NCI-H82 treated with DMSO at 0.1 percent for 48 hours (cell line): ENCODE data around the gene ELF5.

ENCODE experiments used
- DNase-seq: peaks from one replicate; lab custom pipeline; 2025; ENCODE audit not compliant: unreplicated experiment; lab: John Stamatoyannopoulos, UW

The ELF5 gene

DNA sequence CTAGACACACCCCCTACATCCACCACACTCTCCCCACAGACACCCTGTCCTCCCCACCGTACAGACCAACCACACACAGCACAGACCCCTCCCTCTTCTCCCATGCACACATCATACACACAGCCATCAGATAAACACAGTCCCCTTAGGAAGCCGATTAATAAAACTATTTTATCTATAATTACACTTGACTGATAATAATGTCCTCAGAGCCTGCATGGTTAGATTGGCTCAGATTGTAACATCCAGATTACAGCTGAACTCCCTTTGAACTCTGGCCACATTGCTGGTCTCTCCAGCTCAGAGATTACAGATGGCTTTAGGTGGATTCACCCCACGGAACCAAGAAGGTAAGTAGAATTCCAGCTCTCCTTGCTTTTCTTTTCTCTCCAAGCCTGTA is 9.5 kb upstream of the ELF5 start:
- DNase-seq = no peak

DNA sequence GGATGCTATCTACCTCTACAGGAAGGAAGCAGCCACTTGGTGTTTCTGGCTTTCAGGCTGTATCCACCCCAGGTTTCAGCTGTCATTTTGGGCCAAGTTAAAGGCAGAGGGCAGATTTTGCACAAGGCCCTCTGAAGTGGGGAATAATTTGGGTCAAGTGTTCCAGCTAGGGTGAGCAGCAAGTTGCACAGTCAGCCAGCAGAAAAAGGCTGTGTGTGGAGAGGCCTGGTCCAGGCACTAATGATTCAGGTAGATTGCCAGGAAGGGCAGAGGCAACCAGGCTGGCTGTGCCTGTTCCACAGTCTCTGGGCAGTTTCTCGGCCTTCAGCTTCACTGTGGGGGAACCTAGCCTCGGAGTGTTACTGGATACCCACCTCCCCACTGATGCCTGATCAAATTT is 8.6 kb upstream of the ELF5 start:
- DNase-seq = no peak

DNA sequence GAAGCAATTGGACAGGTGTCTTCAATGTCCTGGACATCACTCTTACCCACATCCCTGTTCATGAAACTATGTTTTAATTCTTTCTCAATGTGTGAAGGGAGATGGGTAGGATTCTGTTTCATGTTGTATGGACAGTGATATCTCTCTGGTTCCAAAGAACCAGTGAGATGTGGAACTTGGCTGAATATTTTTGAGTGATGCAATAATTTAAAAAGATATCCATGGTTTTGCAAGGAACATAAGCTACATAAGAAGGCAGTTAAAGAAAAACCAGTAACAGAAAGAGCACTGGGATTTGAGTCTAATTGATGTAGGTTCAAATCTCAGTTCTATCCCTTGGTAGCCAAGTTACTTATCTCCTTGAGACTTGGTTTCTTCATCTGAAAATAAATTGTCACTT is 7.7 kb upstream of the ELF5 start:
- no peak for DNase-seq

DNA sequence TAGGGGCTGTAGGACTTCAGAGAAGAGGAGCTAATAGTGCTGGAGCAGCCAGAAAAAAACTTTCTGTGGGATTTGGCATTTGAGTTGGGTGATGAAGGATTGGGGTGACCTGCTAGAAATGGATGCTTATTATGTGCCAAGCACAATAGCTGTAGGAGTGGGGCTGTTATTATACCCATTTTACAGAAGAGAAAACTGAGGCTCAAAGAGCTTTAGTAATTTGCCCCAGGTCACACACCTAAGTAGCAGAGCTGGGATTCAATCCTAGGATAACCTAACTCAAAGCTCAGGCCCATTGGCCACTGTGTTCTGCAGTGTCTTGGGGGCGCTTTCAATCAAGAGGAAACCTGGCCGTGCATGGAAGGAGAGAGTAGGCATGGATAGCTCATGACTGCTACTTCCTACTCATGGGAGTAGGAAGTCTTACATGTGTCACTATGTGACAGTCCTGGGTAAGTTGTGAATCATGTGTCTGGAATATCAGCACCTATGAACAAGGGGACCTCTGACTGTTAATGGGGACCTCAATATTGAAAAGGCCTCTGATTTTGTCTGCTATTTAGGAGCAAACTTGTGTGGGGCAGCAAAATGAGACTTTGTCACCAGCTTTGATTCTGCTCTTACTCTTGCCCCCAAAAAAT is 6.1 kb upstream of the ELF5 start:
- DNase-seq = no peak

DNA sequence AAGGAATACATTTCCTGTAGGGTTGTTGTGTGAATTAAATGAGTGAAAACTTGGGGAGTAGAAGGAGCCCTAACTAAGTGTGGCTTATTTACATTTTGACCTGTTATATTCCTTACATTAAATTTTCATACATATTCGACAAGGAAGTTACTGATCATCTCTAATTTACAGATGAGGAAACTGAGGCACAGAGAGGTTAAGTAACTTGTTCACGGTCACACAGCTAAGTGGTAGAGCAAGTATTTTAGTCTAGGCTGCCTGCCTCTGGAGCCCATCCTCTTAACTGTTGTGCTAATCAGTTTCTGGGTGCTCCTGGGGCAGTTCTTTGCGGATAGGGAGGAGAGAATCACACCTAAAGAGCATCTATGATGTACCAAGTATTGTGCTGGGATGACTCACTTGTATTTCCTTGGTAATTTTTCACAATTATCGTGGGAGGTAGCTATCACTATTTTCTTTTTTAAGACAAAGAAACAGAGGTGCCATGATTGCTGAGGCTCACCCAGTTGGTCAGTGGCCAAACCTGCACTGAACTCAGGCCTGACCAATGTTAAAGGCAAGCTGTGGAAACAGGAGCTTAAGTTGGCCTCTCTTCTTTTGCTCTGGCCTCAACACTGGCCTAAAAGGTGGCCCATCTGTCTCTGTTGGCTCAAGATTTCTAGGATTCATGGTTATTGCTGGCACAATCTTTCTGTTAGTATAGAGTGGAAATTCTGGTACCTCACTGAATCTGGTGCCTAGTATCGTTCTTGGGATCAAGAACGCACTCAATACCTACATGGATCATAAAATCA is 2.9 kb upstream of the ELF5 start:
- no peak for DNase-seq

DNA sequence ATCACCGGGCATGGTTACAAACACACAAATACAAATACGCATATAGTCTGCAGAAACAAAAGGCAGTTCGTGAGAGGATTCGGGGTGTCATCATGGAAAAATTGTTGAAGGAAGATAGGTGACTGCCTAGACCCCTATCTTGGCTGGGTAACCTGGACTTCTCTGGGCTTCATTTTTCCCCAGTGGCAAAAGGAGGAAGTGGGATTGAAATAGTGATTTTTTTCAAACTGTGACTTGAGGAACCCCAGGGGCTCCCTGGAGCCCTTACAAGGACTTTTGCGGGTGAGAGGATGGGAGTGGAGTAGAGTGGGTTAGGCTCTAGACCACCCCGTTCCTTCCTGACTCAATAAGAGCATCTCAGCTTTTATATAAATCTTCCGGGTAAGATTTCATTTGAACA is 1.0 kb upstream of the ELF5 start:
- no peak for DNase-seq

DNA sequence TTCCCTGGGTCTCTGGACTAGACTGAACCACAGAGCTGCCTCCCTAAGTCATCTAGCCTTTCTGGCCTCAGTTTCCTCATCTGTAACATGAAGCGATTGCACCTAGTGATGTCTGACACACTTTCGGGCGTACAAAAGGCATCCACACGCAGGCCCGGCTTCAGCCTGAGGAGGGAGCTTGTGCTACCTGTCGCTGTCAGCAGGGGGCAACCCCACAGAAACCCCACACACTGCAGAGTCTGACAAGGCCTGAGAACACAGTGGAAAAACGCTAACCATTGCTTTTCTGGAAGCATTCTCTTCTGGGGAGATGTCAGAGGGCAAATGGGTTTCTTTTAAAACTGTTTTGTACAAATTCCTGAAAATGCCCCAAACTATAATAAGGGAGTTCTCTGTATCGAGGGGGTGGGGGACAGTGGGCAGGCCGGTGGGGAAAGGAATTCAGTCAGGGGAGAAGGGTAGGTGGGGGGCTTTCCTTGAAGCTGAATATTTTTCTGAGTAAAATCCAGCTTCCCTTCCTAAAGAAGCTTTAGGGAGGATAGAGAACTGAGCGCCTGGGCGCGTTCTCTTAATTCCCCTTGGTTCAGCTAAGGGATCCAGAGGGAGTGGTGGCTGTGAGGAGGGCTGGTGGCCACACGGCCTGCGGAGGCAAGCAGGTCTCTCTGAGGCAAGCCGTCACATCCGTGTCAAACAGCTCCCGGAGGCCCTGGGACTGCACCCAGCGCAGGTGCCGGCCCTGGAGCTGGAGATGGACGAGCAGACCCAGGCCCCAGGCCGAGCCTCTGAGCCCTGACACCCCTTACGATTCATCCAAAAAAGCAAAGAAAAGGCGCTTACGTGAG is 533 bp downstream of the ELF5 start:
- peak; percentile 6 for DNase-seq

DNA sequence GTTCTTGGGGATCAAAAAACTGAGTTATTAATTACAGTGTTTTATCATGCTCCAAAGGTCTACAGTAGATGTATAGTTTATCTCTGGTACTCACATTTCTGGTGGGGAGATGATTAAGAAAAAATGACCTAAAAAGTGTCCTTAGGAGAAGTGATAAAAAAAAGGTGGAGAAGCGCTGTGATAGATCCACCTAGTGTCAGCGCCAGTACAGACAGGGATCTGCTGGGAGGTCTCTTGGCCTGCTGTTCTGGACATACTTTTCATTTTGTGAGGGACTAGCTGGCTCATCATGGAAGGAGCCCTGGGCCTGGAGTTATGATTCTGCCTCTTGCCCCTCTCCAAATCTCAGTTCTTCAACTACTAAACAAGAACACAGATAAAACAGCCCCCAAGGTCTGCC is 2.9 kb downstream of the ELF5 start:
- DNase-seq = no peak

DNA sequence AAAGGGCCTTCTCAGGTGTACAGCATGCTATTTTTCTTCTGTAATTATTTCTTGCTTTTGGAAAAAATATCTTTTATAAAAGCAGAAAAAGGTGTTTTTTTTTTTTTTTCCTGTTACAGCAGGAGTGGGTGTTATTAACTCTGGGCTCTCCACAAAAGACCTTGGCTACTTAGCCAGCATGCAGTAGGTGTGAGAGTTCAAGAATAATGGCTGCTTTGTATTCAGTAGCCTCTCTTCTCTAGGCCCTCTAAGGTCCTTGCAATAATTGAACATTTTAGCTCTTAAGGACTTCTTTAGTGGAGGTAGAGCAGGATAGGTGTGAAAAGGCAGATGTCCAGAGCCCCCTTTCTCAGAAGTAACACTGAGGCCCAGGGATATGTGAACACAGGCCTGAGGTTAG is 3.4 kb downstream of the ELF5 start:
- no peak for DNase-seq

DNA sequence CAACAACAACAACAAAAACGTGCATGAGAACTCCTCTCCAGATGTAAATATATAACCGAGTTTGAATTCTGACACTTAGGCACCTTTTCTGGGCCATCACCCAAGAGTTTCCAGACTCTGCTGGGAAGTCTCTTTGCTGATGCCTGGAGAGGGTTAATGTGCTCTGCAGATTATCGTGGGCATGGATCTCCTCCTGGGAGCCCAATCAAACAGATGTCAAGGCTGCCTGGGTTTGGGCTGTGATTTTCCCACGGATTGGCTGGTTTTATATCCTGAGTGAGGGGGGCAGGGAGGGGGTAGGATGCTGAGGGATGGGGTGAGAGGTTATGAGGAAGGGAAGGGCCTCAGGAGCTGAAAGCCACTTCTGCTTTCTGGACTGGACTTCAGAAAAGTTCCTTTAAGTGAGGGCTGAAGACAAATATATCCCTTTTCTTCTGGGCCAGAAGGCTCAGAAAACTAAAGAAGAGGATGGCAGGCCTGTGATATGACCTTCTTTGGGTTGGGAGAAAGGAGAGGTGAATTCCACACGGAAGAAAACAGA is 4.2 kb downstream of the ELF5 start:
- DNase-seq = no peak

DNA sequence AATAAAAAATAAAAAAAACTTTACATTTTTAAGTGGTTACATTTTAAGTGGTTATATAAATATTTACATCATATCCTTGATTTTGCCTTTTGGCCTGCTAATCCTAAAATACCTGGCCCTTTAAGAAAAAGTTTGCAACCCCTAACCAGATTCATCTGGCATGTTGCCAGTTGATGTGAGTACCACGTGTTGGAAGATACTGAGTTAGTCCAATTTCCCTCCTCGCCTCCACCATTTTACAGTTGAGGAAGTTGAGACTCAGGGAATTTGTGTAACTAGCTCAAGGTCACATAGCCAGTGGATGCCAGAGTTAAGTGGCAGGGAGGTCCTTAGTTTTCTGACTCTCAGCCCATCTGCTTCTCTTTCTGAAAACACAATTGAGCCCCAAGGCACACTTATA is 5.1 kb downstream of the ELF5 start:
- no peak for DNase-seq

DNA sequence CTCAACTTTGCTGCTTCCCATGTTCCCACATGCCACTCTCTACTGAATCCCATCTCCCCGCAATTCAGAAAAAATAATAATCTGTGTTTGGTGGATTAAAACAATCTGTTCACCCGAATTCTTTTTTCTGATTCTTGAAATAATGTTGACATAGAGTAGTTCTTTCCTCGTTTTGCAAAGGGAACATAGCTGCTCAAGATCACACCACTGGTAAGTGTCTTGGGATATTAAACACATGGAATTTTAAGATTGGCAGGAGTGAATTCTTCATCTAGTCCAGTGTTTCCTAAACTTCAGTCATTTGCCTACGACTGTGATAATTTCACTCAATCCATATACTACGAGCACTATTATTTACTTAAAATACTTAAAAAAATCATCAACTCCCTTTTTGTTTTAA is 6.0 kb downstream of the ELF5 start:
- DNase-seq = no peak

DNA sequence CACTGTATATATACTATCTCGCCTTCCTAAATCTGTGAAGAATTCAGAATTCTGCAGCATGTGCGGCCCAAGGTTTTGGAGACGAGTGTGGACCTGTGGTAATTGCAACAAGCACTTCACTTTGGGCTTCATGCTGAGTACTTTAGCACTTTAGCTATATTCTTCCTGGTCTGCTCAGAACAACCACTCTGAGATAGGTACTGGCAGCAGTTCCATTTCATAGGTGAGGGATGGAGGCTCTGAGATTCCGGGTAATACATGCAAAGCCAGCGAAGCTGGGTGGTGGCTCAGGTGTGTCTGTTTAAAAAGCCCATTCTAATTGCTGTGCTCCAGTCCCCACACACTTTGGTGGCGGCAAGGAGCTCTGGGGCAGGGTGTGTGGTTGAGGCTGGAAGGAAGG is 6.4 kb downstream of the ELF5 start:
- DNase-seq = no peak

DNA sequence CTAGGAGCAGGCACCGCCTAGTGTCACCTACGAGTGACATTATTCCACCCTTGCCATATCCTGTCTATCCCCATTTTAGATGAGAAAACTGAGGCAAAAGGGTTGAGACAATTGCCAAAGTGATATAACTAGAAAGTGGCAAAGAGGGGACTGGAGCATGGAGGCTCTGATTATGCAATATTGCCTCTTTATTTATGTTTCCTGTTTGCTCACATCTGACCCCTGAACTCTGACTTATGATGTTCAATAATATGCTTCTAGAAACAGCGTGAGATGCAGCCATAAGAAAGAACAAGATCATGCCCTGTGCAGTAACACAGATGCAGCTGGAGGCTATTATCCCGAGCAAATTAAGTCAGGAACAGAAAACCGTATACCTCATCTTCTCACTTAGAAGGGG is 7.7 kb downstream of the ELF5 start:
- no peak for DNase-seq

DNA sequence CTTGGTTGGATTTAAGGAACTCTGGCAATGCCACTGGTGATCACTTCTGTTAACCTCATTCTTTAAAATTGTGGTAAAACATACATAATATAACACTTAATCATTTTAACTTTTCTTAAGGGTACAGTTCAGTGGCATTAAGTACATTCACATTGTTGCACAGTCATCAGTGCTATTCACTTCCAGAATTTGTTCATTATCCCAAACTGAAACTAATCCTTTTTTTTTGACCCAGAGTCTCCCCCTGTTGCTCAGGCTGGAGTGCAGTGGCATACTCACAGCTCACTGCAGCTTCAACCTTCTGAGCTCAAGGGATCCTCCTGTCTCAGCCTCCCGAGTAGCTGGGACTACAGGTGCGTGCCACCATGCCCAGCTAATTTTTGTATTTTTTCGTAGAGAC is 10.6 kb downstream of the ELF5 start:
- DNase-seq = no peak

DNA sequence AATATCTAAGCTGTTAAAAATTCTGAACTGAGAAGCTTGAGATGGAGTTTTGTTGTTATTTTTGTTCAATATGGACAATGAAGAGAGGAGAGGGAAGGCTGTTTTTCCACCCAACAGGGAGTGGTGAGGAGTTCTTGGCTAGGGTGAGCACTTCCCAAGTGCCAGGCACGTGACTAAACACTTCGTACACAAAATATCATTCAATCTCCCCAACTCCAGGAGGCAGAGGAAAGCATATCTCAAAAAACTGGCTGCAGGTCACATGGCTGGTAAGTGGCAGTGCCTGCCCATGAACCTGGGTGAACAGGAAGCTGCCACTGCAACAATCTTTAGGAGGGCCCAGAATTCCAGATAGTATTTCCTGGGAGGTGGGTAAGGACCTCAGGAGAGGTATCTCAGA is 11.6 kb downstream of the ELF5 start:
- DNase-seq = no peak

DNA sequence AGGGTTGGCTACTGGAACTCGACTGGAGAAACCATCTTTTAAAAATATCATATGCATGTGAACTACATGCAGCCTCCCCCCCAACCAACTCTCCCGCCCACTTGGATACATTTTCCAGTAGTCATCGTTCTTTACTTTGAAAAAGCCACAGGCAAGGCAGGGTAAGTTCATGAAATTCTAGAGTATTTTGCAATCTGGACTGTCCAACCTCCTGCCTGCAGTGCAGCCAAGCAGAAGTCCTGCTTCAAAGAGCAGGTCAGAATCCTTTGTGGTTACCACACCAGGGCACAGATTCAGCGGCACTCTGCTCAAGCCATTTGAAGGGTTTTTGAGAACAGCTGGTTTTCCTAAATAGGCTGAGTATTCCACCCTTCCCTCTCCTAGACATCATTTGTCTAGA is 12.1 kb downstream of the ELF5 start:
- no peak for DNase-seq

DNA sequence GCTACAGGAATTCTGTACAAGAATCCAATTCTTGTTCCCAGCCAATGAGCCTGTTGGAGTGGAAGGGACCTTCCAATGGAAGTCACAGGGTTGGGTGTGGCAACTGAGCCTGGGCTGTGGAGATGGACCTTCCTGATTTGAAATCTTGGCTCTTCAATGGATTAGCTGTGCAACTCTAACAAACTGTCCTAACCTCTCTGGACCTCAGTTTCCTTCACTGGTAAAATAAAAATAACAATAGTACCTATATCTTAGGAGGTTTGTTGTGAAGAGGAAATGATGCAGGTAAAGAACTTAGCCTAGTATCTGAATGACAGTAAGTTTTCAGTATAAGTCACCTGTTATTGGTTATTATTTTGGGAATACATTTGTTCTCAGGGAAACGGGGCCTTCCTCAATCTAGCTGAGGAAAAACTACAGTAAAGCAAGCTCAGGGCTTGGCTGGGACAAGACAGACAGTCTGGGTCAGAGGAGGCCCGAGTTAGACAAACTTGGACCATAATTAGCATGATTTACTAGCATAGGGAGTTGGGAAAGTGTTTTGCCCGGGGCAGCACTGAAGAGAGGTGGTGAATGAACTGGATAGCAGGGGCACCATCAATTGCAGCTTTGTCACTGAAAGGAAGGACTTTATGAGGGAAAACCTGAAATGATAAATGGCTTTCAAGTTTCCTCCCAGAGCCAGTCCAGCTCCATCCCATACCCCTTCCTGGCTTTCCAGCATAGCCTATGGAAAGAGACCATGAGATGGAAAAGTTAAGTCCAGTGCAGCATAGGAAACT is 13.7 kb downstream of the ELF5 start:
- no peak for DNase-seq

DNA sequence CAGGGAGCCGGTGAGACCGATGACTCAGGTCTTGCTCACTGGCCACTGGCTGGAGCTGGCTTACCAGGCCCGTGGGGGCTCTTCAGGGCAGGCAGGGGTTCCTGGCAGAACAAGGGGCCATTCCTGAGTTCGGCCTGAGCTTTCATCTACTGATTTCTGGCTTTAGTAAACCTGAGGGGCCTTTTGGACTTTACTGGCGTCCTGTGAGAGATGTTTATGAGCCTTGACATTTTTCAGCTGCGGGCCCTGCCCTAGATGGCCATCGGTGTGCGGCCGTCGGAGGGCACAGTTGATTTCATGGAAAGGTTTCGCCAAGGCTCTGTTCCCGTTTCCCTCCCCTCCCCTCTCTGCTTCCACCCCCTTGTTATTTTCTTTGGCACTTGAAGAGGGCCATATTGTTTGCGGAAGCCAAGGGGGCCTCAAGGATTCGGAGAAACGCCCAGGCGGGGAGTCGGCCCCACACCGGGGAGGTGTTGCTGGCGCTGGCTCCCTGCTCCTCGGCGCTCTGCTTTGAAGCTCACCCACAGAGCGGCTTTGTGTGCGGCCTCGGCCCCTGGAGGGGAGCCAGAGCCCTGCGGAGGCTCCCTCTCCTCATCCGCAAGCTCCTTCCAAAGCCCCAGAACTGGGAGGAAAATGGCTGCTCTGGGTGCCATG is 17.7 kb downstream of the ELF5 start:
- DNase-seq = no peak

DNA sequence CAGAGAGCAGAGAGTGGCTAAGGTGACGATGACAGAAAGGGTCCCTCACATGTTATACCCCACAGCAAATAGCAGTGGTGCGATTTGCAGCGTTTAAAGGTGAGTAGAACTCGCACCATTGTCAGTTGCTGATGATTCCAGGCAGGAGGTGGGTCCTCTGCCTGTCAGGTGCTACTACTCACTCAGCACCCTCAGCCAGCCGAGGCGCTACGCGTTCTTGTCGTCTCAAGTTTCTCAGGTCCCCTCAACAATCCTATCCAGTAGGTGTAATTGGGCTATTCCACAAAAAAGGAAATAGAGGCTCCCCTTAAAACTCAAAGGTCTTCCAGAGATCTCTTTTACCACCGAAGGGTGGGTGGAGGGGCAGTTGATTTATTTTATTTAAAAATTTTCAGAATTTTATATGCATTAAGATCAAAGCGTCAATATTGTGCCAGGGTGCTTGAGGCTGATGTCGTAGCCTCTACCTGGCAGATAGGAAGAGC is 18.3 kb downstream of the ELF5 start:
- no peak for DNase-seq
